WERI-Rb-1 (cell line): ENCODE data around the gene COL15A1.

ENCODE experiments used
- DNase-seq: peaks from one replicate; pipeline ENCODE4 v3.0.0-alpha.2; 2020
- H3K27ac ChIP-seq: fragments of 250-450 bp; sonication (Bioruptor Pico); 2 replicates; pipeline ENCODE4 v1.5.1; 2020; ENCODE audit warnings: mild to moderate bottlenecking, moderate library complexity
- H3K27me3 ChIP-seq: fragments of 250-450 bp; sonication (Bioruptor Pico); 2 replicates; pipeline ENCODE4 v1.5.1; 2021; ENCODE audit warnings: mild to moderate bottlenecking, low read depth, moderate library complexity; ENCODE audit not compliant: insufficient read depth, severe bottlenecking
- H3K36me3 ChIP-seq: fragments of 250-450 bp; sonication (Bioruptor Pico); 2 replicates; pipeline ENCODE4 v1.5.1; 2020; ENCODE audit warnings: mild to moderate bottlenecking, moderate library complexity
- H3K4me3 ChIP-seq: 2 replicates; pipeline ENCODE4 v1.5.1; 2011; ENCODE audit warnings: low read depth, mild to moderate bottlenecking, control low read depth, low read length
- H3K9me3 ChIP-seq: fragments of 250-450 bp; sonication (Bioruptor Pico); 2 replicates; pipeline ENCODE4 v1.5.1; 2021; ENCODE audit warnings: mild to moderate bottlenecking, moderate library complexity; ENCODE audit not compliant: severe bottlenecking
- CTCF ChIP-seq: IDR thresholded peaks from 2 replicates; pipeline ENCODE4 v1.5.1; 2011; ENCODE audit warnings: low read depth, mild to moderate bottlenecking, control low read depth, inconsistent platforms, low read length

The COL15A1 gene

GRCh38 chr9:98977813-98978212, 34.1 kb downstream of the COL15A1 start:
- Histone ChIP-seq H3K27me3 (peaks cover 8% of the 10 kb centered on the region), H3K9me3 (no peaks in the 10 kb centered on the region), H3K4me3 (no peak overlapping the region), H3K27ac (no peak overlapping the region), H3K36me3 (no peaks in the 10 kb centered on the region)
- TF ChIP-seq CTCF, result no peak
- DNase-seq, result no peak

- Histone ChIP-seq H3K27ac (no peak overlapping the region), H3K4me3 (no peak overlapping the region), H3K9me3 (no peaks in the 10 kb centered on the region), H3K27me3 (peaks cover 8% of the 10 kb centered on the region), H3K36me3 (no peaks in the 10 kb centered on the region)
- DNase-seq, result no peak
- TF ChIP-seq CTCF, result no peak
Observed at GRCh38 chr9:98978231-98978681, 34.5 kb downstream of the COL15A1 start.

GRCh38 chr9:98980291-98980690, 36.6 kb downstream of the COL15A1 start:
- H3K4me3 ChIP-seq, result no peak overlapping the region
- TF ChIP-seq CTCF, result no peak
- DNase-seq, result no peak
- H3K27ac ChIP-seq, result no peak overlapping the region
- H3K36me3 ChIP-seq, result no peaks in the 10 kb centered on the region
- peaks cover 5% of the 10 kb centered on the region for H3K27me3 ChIP-seq
- no peaks in the 10 kb centered on the region for H3K9me3 ChIP-seq

GRCh38 chr9:98983295-98984268, 39.9 kb downstream of the COL15A1 start:
- Histone ChIP-seq H3K36me3 (no peaks in the 10 kb centered on the region), H3K4me3 (no peak overlapping the region), H3K27me3 (no peaks in the 10 kb centered on the region), H3K9me3 (no peaks in the 10 kb centered on the region), H3K27ac (no peak overlapping the region)
- TF ChIP-seq CTCF, result no peak
- no peak for DNase-seq

GRCh38 chr9:98985596-98985995, 41.9 kb downstream of the COL15A1 start:
- H3K27me3 ChIP-seq, result no peaks in the 10 kb centered on the region
- no peak for TF ChIP-seq CTCF

More at GRCh38 chr9:98985596-98985995, 41.9 kb downstream of the COL15A1 start:
- DNase-seq, result no peak
- Histone ChIP-seq H3K27ac (no peak overlapping the region), H3K9me3 (no peaks in the 10 kb centered on the region), H3K36me3 (no peaks in the 10 kb centered on the region), H3K4me3 (no peak overlapping the region)
